ENCODE measurements around the gene CSNK1G1.
A peak's percentile ranks its signal among the peaks of the same experiment; 100 is the strongest.
"Not testable (repeated sequence)": the region's sequence is repeated elsewhere in the genome, so short reads cannot be mapped to it uniquely, and the experiment has no call there.

Gene CSNK1G1

DNA sequence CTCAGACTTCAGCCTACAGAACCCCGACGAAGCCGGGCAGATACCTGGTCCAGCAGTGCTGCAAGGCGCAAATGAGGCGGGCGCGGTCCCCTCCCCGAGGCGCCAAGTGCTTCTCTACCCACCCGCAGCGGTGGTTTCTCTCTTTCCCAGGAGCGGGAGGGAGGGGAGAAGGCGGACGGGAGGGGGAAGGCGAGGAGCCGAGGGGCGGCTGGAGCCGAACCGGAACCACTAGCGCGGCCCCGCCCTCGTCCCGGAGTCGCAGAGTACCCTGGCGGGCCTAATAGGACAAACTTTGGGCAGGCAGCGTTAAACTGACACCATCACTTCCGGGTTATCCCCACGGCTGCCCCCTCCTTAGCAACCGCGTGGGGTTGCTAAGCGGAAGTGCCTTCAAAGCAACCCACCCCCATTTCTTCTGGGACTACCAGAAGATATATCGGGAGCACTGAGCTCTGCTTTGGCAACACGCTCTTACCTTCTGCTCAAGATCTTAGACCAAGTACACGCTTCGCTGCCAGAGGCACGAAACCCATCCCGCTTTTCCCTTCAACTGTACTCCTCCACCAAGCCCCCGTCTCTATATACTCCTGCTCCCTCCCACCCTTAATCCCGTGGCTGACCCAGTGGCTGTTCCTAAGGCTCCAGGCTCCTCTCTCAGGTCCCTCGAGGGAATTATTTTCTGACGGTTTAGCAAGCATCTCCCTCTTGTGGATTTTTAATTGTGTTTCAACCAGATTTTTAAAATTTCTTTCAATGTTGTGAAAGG, at the start of gene CSNK1G1:
Gene CSNK1G1 (minus strand): TSS at position 230 of the 766 bp plus-strand sequence. CDS start 55,674 bp downstream, outside the sequence.
- peak; percentile 82 for DNase-seq (ENCODE audit: low read depth)

DNA sequence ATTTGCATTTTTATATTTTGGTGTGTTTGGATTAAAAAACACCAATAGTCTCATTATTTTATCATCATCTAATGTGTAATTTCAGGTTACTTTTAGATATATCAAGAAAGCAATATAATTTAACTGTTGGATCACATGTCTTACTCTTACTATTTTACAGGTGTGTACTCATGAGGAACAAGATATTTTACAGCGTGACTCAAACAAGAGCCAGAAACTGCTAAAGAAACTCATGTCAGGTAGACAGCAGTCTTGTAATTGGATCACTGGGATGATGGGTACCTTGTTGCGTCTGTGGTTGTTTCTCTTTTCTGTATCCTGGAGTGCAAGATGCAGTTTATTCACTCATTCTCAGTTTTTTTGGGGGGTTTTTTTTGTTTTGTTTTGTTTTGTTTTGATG, 44.6 kb upstream of the CSNK1G1 start:
- DNase-seq (ENCODE audit: low read depth) = no peak

DNA sequence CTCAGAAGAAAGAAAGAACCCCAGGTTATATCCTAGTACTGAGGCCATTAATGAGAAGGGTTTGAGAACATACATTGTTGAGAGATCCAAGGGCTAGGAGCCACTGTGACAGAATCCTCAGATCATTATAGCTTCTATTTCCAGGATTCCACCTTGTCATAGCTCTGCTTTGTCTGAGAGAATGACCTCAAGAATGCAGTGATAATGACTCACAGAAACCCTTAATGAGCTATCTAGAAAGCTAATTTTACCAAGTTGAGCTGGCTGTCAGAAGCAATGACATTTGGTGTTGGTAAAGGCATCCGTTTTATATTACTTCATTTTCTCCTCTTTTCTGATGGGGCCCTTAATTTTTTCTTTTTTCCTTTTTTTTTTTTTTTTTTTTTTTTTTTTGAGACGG, 42.6 kb upstream of the CSNK1G1 start:
- no peak for DNase-seq (ENCODE audit: low read depth)

DNA sequence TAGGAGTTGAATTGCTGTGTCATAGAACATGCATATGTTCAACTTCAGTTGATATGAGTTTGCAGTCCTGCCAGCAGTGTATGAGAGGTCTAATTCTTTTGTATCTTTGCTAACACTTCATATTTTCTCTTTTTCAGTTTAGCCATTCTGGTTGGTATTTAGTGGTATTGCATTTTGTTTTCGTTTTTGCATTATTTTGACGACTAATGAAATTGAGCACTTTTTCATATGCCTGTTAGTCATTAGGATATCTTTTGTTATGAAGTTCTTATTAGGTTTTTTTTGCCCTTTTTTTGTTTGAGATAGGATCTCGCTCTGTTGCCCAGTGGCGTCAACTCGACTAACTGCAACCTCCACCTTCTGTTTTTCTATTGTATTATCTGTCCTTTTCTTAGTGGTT, 40.8 kb upstream of the CSNK1G1 start:
- DNase-seq (ENCODE audit: low read depth) = no peak

DNA sequence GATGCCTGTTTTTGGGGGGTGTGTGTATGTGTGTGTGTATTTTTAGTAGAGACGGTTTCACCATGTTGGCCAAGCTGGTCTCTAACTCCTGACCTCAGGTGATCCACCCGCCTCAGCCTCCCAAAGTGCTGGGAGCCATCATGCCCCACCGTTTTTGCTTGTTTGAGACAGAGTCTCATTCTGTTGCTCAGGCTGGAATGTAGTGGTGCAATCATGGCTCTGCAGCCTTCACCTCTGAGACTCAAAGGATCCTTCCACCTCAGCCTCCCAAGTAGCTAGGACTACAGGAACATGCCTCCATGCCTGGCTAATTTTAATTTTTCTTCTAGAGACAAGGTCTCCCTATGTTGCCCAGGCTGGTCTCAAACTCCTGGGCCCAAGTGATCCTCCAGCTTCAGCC, 36.5 kb upstream of the CSNK1G1 start:
- not testable (repeated sequence) for DNase-seq (ENCODE audit: low read depth)

DNA sequence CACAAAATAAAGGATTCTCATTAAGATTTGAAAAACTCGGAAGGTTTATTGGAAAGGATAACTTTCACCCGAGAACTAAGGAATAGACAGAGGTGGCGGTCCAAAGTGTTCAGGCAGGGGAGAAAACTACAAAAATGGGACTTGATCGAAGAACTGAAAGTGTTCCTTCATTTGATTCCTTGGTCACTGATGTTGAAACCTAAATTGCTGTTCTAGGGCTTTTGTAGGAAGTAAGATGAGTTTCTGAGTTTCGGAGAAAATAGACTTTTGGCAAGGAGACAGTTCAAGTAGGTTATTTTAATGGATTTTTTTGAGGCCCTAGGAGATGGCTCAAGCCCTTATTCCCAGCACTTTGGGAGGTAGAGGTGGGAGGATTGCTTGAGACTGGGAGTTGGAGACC, 33.1 kb upstream of the CSNK1G1 start:
- no peak for DNase-seq (ENCODE audit: low read depth)

DNA sequence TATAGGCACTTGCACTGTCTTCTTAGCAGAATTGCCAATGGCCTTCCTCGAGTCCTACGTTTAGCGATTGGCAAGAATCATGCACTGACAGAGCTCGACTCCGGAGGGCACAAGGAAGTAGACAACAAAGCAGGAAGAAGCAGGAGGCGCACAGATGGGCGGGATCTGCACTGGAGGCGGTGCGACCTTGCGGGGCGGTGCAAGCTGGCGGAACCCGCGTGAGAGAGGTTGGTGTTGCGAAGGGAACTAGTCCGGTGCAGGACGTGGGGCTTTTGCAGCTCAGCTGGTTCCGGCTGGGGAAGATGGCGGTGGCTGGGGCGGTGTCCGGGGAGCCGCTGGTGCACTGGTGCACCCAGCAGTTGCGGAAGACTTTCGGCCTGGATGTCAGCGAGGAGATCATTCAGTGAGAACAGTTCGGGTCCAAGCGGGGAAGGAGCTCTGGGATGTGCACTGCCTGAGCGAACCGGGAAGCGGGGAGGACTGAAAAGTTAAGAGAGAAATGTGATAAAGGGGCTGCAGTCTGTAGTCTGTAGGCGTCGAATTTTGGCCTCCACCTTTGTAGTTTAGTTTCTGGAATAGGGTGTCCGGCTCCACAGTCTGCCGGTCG, 31.7 kb upstream of the CSNK1G1 start, which contains the start of gene TRIP4:
Gene TRIP4 (plus strand): TSS at position 275 of the 607 bp plus-strand sequence. CDS start 28 bp downstream, at position 303.
- peak; percentile 85 for DNase-seq (ENCODE audit: low read depth)

DNA sequence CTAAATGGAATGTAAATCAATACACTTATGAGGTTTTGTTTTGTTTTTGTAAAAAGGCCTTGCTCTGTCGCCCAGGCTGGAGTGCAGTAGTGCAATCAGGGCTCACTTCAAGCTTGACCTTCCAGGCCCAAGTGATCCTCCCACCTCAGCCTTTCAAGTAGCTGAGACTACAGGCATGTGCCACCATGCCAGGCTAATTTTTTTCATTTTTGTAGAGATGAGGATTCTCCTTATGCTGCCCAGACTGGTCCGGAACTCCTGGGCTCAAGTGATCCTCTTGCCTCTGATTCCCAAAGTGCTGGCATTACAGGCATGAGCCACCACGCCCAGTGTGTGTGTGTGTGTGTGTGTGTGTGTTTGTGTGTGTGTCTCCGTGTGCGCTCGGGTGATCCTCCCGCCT, 30.3 kb upstream of the CSNK1G1 start:
- no peak for DNase-seq (ENCODE audit: low read depth)

DNA sequence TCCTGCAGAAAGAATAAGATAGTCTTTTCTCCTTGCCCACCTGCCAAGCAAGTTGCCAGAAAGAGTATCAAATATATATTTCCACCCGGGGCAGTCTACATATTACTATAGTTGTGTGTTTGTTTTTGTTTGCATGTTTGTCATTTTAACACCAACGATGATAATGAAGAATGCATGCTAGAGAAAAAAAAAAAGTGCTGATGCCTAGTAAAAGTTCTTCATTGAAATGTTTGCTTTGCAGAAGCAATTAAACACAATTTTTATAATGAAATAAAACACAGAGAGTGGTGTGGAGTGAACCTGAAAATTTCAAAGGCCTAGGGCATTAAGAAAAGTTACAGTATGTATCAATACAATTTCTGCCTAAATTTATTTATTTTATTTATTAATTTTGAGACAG, 27.8 kb upstream of the CSNK1G1 start:
- no peak for DNase-seq (ENCODE audit: low read depth)

DNA sequence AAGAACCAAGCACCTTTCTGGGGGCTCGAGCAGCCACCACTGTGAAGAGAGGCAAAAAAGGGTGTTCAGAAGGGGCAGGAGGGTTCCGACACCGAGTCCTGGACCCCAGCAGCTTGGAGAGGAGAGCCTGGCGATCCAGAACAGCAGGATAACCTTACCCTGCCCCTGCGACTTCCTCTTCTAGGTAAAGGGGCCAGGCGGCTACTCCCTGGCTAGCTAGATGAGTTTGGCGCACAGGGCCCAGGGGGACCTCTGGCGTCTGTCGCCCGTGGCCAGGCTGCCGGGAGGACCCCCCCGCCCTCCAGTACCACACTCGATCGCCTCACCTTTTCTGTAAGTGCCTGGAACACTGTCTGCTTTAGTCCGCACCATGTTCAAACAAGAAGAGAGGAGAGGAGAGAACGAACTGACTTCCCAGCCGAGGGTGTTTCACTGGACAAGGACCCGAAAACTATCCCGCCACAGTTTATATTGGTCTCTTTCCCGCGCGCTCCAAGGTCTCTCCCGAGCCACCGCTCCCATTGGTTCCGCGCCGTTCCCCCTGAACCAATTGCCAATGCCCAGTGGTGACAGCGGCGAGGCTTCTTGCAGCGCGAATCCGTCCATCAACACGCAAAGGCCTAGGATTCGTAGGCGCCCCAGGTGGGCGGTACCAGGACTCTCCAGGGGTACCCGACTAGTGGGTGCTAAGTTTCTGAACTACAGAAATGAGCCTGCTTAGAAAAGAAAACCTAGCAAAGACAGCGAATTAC, 25.2 kb upstream of the CSNK1G1 start, which contains the start of gene PCLAF:
Gene PCLAF (minus strand): TSS at position 442 of the 752 bp plus-strand sequence. CDS start 70 bp downstream, at position 372.
- peak; percentile 79 for DNase-seq (ENCODE audit: low read depth)

DNA sequence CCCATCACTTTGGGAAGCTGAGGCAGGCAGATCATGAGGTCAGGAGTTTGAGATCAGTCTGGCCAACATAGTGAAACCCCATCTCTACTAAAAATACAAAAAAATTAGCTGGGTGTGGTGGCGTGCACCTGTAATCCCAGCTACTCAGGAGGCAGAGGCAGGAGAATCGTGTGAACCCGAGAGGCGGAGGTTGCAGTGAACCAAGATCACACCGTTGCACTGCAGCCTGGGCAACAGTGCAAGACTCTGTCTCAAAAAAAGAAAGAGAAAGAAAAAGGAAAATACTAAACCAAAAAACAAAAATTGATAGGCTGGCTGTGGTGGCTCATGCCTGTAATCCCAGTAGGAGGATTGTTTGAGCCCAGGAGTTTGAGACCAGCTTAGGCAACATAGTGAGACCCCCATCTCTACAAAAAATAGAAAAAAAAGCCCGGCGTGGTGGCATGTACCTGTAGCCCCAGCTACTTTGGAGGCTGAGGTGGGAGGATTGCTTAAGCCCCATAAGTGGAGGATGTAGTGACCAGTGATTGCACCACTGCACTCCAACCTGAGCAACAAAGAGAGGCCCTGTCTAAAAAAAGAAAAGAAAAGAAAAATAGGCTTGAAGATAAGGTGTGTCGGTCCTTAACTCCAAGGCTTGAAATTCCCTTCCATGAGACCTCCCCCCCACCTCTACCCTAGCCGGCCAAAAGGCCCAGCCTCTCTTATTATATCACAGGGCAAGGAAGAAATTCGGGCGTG, 24.3 kb upstream of the CSNK1G1 start:
- DNase-seq (ENCODE audit: low read depth) = not testable (repeated sequence)

DNA sequence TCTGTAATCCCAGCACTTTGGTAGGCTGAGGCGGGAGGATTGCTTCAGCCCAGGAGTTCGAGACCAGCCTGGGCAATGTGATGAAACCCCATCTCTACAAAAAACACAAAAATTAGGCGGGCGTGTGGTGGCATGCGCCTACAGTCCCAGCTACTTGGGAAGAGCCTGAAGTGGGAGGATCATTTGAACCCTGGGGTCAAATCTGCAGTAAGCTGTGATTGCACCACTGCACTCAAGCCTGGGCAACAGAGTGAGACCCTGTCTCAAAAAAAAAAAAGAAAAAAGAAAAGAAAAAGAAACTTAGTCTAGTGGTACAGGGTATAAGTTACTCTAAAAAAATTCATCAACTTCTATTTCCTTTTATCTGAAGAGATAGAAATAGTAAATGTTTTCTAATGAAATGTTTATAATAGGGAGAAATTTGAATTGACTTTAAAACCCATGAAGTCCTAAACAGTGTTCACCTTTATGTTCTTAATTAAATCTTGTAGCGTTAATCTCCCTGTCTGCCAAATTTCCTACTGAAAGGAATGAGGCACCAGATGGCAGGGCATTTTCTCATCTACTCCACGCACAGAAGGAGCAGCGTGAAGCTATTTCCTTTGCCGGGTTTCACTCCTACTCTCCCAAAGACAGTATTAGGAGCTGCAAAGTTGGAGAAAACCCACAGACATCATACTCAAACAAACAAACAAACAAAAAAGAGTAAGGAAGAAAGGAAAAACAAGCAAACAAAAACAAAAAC, 23.4 kb upstream of the CSNK1G1 start:
- DNase-seq (ENCODE audit: low read depth) = no peak

DNA sequence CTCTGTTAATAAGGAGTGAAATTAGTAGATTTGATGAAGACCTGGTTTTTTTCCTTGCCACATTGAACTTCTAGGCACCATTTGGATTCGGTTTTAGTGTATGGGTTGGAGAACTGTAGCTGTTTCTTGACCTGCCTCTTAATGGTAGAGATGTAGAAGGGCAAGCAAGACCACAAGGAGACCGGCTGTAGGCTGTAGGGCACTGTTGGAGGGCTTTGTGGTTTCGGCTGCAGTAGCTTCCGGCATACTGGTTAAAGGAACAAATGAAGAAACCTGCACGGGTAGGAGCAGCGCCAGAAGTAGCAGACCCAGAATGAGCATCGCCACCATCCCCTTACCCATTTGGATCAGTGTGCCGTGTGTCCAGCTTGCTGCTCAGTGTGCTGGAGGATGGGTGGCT, 17.4 kb upstream of the CSNK1G1 start:
- no peak for DNase-seq (ENCODE audit: low read depth)

DNA sequence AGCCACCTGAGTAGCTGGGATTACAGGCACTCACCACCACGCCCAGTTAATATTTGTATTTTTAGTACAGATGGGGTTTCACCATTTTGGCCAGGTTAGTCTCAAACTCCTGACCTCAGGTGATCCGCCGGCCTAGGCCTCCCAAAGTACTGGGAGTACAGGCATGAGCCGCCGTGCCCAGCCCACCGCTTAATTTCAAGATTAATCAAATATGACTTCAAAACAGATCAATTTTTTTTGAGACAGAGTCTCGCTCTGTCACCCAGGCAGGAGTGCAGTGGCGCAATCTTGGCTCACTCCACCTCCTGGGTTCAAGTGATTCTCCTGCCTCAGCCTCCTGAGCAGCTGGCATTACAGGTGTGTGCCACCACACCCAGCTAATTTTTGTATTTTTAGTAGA, 15.4 kb upstream of the CSNK1G1 start:
- not testable (repeated sequence) for DNase-seq (ENCODE audit: low read depth)

DNA sequence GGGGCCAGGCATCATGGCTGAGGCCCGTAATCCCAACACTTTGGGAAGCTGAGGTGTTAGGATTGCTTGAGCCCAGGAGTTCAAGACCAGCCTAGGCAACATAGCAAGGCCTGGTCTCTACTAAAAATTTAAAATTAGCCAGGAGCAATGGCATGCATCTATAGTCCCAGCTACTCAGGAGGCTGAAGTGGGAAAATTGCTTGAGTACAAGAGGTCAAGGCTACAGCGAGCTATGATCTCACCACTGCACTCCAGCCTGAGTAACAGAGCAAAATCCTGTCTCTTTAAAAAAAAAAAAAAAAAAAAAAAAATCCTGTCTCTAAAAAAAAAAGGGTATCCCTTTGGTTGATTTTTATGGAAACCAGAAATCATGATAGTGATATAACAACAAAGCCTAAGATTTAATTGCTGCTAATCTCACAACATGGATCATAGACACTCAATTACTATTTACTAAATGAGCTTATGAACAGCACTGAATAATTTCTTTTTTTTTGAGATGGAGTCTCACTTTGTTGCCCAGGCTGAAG, 13.2 kb upstream of the CSNK1G1 start:
- no peak for DNase-seq (ENCODE audit: low read depth)

DNA sequence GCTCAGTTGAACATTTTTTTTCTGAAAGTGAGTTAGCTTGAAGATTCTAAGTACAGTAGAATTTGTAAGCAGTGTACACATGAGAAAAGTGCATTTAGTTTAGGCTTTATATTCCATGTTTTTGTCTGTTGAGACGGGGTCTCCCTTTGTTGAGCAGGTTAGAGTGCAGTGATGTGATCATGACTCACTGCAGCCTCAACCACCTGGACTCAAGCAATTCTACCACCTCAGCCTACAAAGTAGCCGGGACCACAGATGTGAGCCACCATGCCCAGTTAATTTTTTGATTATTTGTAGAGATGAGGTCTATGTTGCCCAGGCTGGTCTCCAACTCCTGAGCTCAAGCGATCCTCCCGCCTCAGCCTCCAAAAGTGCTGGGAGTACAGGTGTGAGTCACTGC, 5.3 kb upstream of the CSNK1G1 start:
- no peak for DNase-seq (ENCODE audit: low read depth)

DNA sequence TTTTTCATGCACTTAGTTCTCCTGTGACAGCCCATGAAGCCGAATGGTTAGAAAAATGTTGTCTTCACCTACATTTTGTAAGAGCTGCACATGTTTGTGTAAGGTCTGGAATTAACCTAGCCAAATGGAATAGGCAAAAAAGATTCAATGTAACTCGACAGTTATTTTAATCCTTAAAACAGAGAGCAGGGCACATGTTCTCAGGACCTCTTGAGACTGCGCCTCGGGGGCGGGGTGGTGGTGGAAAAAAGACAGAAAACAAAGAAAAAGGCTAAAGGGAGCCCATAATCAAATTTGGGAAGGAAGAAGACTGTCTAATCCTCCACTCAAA, 702 bp upstream of the CSNK1G1 start:
- no peak for DNase-seq (ENCODE audit: low read depth)

DNA sequence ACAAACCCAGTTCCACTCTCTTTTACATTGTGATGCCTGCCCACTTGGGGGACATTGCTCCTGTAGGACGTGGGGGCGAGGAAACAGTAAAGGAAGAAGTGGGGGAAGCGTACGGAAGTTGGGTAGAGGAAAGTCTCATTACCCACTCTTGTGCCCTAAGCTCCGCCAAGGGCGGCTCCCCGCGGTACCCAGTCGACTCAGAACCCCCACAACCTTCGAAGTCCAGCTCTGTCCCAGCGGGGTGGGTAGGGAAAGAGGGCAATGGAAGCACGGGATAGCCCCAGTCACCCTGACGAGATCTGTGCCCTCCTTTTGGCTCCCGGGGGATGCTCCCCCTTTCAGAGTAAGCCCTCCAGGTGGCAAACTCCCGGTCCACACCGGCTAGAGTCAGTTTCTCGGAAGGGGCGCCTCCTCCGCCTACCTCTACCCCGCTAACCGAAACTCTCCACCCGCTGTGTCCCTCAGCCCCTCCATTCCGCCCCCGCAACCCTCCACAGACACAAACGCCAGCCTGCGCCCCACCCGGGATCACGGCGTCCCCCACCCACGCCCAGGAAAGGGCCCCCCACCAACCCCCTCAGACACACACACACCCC, 527 bp downstream of the CSNK1G1 start:
- peak; percentile 7 for DNase-seq (ENCODE audit: low read depth)

DNA sequence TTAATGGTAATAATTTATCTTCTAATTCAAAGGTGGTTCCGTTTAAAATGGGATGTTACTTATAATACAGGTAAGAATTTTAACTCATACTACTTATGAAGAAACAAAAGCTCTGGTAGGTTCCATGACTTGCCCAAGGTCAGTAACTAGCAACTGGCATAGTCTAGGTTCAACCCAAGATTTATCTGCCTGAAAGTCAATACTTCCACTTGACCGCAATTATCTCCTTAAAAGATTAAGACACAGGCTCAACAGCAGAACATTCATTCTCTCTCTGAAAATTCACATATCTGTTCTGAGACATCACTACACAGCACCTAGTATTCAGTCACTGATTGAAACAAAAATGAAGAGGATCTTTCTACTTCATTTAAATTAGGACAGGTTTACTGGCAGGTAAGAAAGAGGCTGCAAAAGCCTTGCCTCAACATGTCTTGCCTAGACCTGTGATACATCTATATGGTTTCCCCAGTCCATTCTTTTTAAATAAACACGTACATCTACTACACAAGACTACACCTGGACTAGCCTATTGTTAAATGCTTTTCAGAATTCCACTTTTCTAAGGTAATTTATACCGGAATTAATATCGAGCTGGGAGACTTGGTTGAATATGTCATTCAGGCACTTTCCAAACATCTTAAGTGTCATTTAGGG, 1.2 kb downstream of the CSNK1G1 start:
- no peak for DNase-seq (ENCODE audit: low read depth)

DNA sequence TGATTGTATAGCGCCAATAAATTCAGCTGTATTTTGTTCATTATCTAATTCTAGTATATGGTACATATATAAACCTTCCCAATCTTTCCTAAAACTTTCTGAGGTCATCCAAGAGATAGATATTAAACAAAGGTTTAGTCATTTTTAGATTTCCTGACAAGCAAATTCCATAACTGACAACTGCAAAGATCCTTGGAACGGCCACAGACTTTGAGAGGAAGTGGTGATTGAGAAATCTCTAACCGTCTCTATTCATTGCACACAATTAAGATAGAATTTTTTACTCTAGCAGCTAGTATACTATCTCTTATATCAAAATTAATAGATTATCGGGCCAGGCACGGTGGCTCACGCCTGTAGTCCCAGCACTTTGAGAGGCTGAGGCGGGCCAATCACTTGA, 4.7 kb downstream of the CSNK1G1 start:
- DNase-seq (ENCODE audit: low read depth) = no peak

All from stimulated activated CD8-positive, alpha-beta memory T cell treated with anti-CD3 and anti-CD28 coated beads, Interleukin-15, amount 100 ng/mL, for 24 hours (primary cell).